ENCODE data around the gene ZNF581. TPM values are rescaled to one million over a fixed set of nuclear protein-coding genes. Genes with fewer than 3 reads are reported as not detected.

The ZNF581 gene
- total RNA-seq, 1 donor: 25.7 TPM

- Histone ChIP-seq H2AFZ (ENCODE audit: low read length) (no peak overlapping the region), H3K27me3 (ENCODE audit: insufficient read depth, low read length) (no peaks in the 10 kb centered on the region), H3K27ac (ENCODE audit: low read depth, low read length) (no peak overlapping the region), H3K9me3 (ENCODE audit: low read depth, low read length) (no peaks in the 10 kb centered on the region), H3K4me1 (ENCODE audit: insufficient read depth, low read length) (no peaks in the 10 kb centered on the region), H3K36me3 (ENCODE audit: insufficient read depth, low read length) (peaks cover 32% of the 10 kb centered on the region), H3K79me2 (ENCODE audit: insufficient read depth, low read length) (peaks cover 91% of the 10 kb centered on the region), H4K20me1 (ENCODE audit: insufficient read depth, low read length) (peaks cover 78% of the 10 kb centered on the region), H3K4me3 (ENCODE audit: insufficient read depth, low read length) (no peak overlapping the region), H3K4me2 (ENCODE audit: insufficient read depth, low read length) (no peak overlapping the region)
- no peak for DNase-seq (ENCODE audit: insufficient read length, low spot score, missing footprints)
- TF ChIP-seq CTCF (IDR thresholded peaks at IDR 0.05; ENCODE audit: extremely low read depth, low read depth, low read length): no peak
These were observed 40.2 kb downstream of the ZNF581 start for GRCh38 chr19:55683449-55684261.

GRCh38 chr19:55684946-55685681 is 41.7 kb downstream of the ZNF581 start:
- Histone ChIP-seq H3K27ac (ENCODE audit: low read depth, low read length) (no peak overlapping the region), H3K4me2 (ENCODE audit: insufficient read depth, low read length) (no peak overlapping the region), H3K9me3 (ENCODE audit: low read depth, low read length) (no peaks in the 10 kb centered on the region), H3K79me2 (ENCODE audit: insufficient read depth, low read length) (peaks cover 84% of the 10 kb centered on the region), H2AFZ (ENCODE audit: low read length) (no peak overlapping the region), H3K27me3 (ENCODE audit: insufficient read depth, low read length) (no peaks in the 10 kb centered on the region), H3K36me3 (ENCODE audit: insufficient read depth, low read length) (peaks cover 21% of the 10 kb centered on the region), H3K4me1 (ENCODE audit: insufficient read depth, low read length) (no peaks in the 10 kb centered on the region), H4K20me1 (ENCODE audit: insufficient read depth, low read length) (peaks cover 72% of the 10 kb centered on the region), H3K4me3 (ENCODE audit: insufficient read depth, low read length) (no peak overlapping the region)
- no peak for TF ChIP-seq CTCF (IDR thresholded peaks at IDR 0.05; ENCODE audit: extremely low read depth, low read depth, low read length)
- no peak for DNase-seq (ENCODE audit: insufficient read length, low spot score, missing footprints)

GRCh38 chr19:55685776-55686175 is 42.3 kb downstream of the ZNF581 start:
- Histone ChIP-seq H3K4me3 (ENCODE audit: insufficient read depth, low read length) (no peak overlapping the region), H3K4me1 (ENCODE audit: insufficient read depth, low read length) (no peaks in the 10 kb centered on the region), H3K4me2 (ENCODE audit: insufficient read depth, low read length) (no peak overlapping the region), H2AFZ (ENCODE audit: low read length) (no peak overlapping the region), H3K36me3 (ENCODE audit: insufficient read depth, low read length) (peaks cover 20% of the 10 kb centered on the region), H4K20me1 (ENCODE audit: insufficient read depth, low read length) (peaks cover 71% of the 10 kb centered on the region), H3K27ac (ENCODE audit: low read depth, low read length) (no peak overlapping the region), H3K27me3 (ENCODE audit: insufficient read depth, low read length) (no peaks in the 10 kb centered on the region), H3K79me2 (ENCODE audit: insufficient read depth, low read length) (peaks cover 78% of the 10 kb centered on the region), H3K9me3 (ENCODE audit: low read depth, low read length) (no peaks in the 10 kb centered on the region)
- peak; percentile 83 for DNase-seq (ENCODE audit: insufficient read length, low spot score, missing footprints)
- TF ChIP-seq CTCF (IDR thresholded peaks at IDR 0.05; ENCODE audit: extremely low read depth, low read depth, low read length): no peak

Measured in osteoblast (primary cell).